GM10248 (cell line): ENCODE measurements around the gene NACA2.
"Not testable (repeated sequence)": the region's sequence is repeated elsewhere in the genome, so short reads cannot be mapped to it uniquely, and the experiment has no call there.

Experiments
- CTCF ChIA-PET: fragments of 300-600 bp; sonication (Branson Sonifier 250); formaldehyde crosslinking; extraction: SDS; loops from one replicate; lab custom pipeline; 2021; ENCODE audit warnings: antibody characterized with exemption; lab: Yijun Ruan, JAX
- POLR2A ChIA-PET: fragments of 350-650 bp; sonication (Branson Sonifier 250); formaldehyde crosslinking; extraction: SDS; loops from one replicate; lab custom pipeline; 2020; ENCODE audit warnings: antibody characterized with exemption; lab: Yijun Ruan, JAX
- DNase-seq: peaks from one replicate; pipeline ENCODE4 v3.0.0; 2012; ENCODE audit errors: extremely low spot score
- CTCF ChIP-seq: IDR thresholded peaks from 2 replicates; pipeline ENCODE4 v1.5.1; 2012; ENCODE audit warnings: mild to moderate bottlenecking, low read depth; ENCODE audit errors: extremely low read depth, missing control alignments, control extremely low read depth

NACA2 gene

GRCh38 chr17:61579961-61580360 is 11.1 kb downstream of the NACA2 start:
- ChIA-PET POLR2A (no interaction called here), CTCF (interaction anchor here (1.2 kb wide), 1 partner anchor 10 kb away, joined by 3 read pairs; no protein-coding TSS in a partner anchor)
- TF ChIP-seq CTCF = peak; percentile 4
- no peak for DNase-seq

GRCh38 chr17:61579347-61579746 is 11.7 kb downstream of the NACA2 start:
- ChIA-PET CTCF (no interaction called here), POLR2A (no interaction called here)
- no peak for TF ChIP-seq CTCF
- DNase-seq = no peak

GRCh38 chr17:61578645-61579044 is 12.4 kb downstream of the NACA2 start:
- CTCF ChIA-PET = no interaction called here
- no peak for DNase-seq
- POLR2A ChIA-PET = no interaction called here
- TF ChIP-seq CTCF = no peak

GRCh38 chr17:61575983-61576382 is 15.0 kb downstream of the NACA2 start:
- no peak for DNase-seq
- POLR2A ChIA-PET = no interaction called here
- CTCF ChIA-PET = interaction anchor here (0.8 to 1.0 kb wide), 2 partner anchors 54 to 134 kb away, joined by 3 read pairs; no protein-coding TSS in a partner anchor
- TF ChIP-seq CTCF = no peak

GRCh38 chr17:61575352-61575975 is 15.6 kb downstream of the NACA2 start:
- ChIA-PET CTCF (interaction anchor here (1.0 to 1.4 kb wide), 2 partner anchors 133 to 164 kb away, joined by 3 to 5 read pairs; no protein-coding TSS in a partner anchor), POLR2A (no interaction called here)
- no peak for TF ChIP-seq CTCF

GRCh38 chr17:61574542-61575351 is 16.3 kb downstream of the NACA2 start:
- POLR2A ChIA-PET = no interaction called here
- no peak for TF ChIP-seq CTCF
- CTCF ChIA-PET = interaction anchor here (0.8 to 1.4 kb wide), 4 partner anchors 133 to 166 kb away, joined by 3 to 5 read pairs (median 3); no protein-coding TSS in a partner anchor
- DNase-seq = no peak

More at GRCh38 chr17:61575352-61575975, 15.6 kb downstream of the NACA2 start:
- no peak for DNase-seq

GRCh38 chr17:61572547-61572946 is 18.5 kb downstream of the NACA2 start:
- CTCF ChIA-PET = interaction anchor here (1.0 kb wide), 1 partner anchor 9 kb away, joined by 3 read pairs; no protein-coding TSS in a partner anchor
- DNase-seq, POLR2A ChIA-PET: not testable (repeated sequence)
